ENCODE data around the gene SPAG6. TPM values are rescaled to one million over a fixed set of nuclear protein-coding genes. Genes with fewer than 3 reads are reported as not detected.

SPAG6 gene
- total RNA-seq, 1 donor from 2014 or later: 0.46 TPM

DNA sequence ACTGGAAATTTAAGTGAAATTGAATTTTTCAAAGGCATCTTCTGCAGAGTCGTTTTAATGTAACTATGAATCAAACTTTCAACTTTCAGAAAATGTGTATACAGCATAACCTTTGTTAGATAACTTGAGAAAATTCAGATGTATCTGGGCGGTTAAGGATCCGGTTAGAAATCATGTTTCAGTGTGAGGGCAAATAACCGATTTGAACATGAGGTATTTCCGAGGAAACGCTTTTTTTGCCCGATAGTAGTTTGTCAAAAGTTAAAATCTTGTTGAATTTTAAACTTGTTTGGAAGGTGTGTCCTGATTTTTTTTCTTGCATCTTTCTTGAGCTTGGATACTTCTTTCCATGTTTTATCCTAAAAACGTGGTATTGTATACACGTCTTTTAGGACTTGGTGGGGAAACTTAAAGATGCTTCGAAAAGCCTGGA is 25.7 kb upstream of the SPAG6 start:
- Mint-ChIP-seq H3K27me3 (ENCODE audit: unreplicated experiment) (peaks cover 27% of the 10 kb centered on the region), H3K27ac (ENCODE audit: unreplicated experiment) (peak overlapping the region; percentile 94), H3K36me3 (ENCODE audit: low read depth, unreplicated experiment) (peaks cover 14% of the 10 kb centered on the region), H3K4me1 (ENCODE audit: unreplicated experiment) (peaks cover 29% of the 10 kb centered on the region), H3K9me3 (ENCODE audit: unreplicated experiment) (no peaks in the 10 kb centered on the region), H3K4me3 (ENCODE audit: unreplicated experiment) (peak overlapping the region; percentile 96)
- TF ChIP-seq, protein P1, sequence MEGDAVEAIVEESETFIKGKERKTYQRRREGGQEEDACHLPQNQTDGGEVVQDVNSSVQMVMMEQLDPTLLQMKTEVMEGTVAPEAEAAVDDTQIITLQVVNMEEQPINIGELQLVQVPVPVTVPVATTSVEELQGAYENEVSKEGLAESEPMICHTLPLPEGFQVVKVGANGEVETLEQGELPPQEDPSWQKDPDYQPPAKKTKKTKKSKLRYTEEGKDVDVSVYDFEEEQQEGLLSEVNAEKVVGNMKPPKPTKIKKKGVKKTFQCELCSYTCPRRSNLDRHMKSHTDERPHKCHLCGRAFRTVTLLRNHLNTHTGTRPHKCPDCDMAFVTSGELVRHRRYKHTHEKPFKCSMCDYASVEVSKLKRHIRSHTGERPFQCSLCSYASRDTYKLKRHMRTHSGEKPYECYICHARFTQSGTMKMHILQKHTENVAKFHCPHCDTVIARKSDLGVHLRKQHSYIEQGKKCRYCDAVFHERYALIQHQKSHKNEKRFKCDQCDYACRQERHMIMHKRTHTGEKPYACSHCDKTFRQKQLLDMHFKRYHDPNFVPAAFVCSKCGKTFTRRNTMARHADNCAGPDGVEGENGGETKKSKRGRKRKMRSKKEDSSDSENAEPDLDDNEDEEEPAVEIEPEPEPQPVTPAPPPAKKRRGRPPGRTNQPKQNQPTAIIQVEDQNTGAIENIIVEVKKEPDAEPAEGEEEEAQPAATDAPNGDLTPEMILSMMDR (IDR thresholded peaks at IDR 0.05; ENCODE audit: unreplicated experiment): no peak
- no peak for DNase-seq (ENCODE audit: low spot score)

DNA sequence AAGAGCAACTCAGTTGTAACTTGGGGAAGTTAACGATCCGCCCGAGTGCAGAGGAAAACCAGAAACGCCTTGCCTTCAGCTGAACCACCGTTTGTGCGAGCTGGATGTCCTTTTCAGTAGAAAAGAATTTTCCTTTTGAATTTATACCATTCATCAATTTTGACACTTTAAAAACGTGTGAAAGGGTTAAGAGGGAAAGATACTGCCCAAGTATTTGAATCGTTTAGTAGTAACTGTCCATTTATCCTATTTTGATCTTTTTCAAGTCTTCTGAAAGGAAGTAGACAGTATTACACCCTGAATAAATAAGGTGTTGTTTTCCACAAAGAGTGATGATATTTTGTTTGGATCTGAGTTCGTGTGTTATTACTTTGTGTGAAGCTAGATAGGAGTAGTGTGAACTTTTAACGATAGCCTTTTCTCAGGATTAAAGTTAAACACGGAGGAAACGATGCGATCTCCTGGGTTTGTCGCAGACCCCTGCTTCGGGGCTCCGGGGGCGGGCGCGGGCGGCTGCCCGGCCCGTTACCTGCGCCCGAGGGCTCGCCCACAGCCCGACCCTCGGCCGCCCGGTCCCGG is 25.2 kb upstream of the SPAG6 start:
- H3K36me3 Mint-ChIP-seq (ENCODE audit: low read depth, unreplicated experiment): peaks cover 14% of the 10 kb centered on the region
- DNase-seq (ENCODE audit: low spot score): no peak
- TF ChIP-seq, protein P1 (IDR thresholded peaks at IDR 0.05; ENCODE audit: unreplicated experiment): no peak
- no peaks in the 10 kb centered on the region for H3K9me3 Mint-ChIP-seq (ENCODE audit: unreplicated experiment)
- H3K4me3 Mint-ChIP-seq (ENCODE audit: unreplicated experiment): peak overlapping the region; percentile 96
- H3K27me3 Mint-ChIP-seq (ENCODE audit: unreplicated experiment): peaks cover 25% of the 10 kb centered on the region
- H3K27ac Mint-ChIP-seq (ENCODE audit: unreplicated experiment): peak overlapping the region; percentile 94
- peaks cover 34% of the 10 kb centered on the region for H3K4me1 Mint-ChIP-seq (ENCODE audit: unreplicated experiment)

DNA sequence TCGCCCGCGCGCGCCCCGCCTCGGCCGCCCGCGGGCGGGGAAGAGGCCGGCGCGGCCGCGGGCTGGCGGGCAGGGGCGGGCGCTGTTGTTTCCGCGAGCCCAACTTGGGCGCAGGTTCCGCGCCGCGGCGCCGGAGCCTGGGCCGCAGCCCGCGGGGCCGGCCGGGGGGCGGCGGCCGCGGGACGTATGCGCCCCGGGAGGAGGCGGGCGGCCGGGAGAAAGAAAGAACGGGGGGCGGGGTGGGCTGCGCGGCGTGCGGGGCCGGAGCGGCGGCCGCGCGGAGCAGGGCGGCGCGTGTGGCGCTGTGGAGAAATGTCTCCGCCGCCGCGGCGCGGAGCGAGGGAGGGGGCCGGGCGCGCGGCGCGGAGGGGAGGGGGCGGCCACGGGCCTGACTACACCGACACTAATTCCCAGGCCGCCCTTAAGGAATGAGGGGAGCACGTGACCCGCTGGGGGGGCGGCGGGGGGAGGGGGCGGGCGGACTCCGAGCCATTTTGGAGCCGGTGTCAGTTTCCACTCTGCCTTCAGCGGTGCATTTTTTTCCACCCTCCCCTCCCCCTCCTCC is 24.6 kb upstream of the SPAG6 start, which contains the start of gene BMI1:
BMI1 (plus strand) TSS at position 509 of the 565 bp plus-strand sequence. CDS start 5,351 bp downstream, outside the sequence.
- Mint-ChIP-seq H3K27ac (ENCODE audit: unreplicated experiment) (peak within 1 kb of the TSS; percentile 94), H3K4me1 (ENCODE audit: unreplicated experiment) (peaks cover 30% of the 10 kb centered on the region), H3K36me3 (ENCODE audit: low read depth, unreplicated experiment) (peaks cover 14% of the 10 kb centered on the region), H3K27me3 (ENCODE audit: unreplicated experiment) (peaks cover 20% of the 10 kb centered on the region), H3K9me3 (ENCODE audit: unreplicated experiment) (no peaks in the 10 kb centered on the region), H3K4me3 (ENCODE audit: unreplicated experiment) (peak within 1 kb of the TSS; percentile 98)
- DNase-seq (ENCODE audit: low spot score): peak; percentile 70
- TF ChIP-seq, protein P1 (IDR thresholded peaks at IDR 0.05; ENCODE audit: unreplicated experiment): no peak

DNA sequence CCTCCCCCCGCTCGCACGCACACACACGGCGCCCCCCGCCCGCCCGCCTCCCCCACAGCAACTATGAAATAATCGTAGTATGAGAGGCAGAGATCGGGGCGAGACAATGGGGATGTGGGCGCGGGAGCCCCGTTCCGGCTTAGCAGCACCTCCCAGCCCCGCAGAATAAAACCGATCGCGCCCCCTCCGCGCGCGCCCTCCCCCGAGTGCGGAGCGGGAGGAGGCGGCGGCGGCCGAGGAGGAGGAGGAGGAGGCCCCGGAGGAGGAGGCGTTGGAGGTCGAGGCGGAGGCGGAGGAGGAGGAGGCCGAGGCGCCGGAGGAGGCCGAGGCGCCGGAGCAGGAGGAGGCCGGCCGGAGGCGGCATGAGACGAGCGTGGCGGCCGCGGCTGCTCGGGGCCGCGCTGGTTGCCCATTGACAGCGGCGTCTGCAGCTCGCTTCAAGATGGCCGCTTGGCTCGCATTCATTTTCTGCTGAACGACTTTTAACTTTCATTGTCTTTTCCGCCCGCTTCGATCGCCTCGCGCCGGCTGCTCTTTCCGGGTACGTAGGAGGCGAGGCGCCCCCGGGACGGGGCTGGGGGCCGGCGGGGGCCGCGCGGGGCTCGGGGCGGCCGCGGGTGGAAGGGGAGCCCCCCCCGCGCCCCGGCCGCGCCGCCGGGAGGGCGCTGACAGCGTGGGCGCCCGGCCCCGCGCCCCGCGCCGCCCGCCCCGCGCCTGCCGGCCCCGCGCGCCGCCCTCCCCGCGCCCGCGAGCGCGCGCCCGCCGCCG is 24.0 kb upstream of the SPAG6 start:
- peak; percentile 62 for DNase-seq (ENCODE audit: low spot score)
- TF ChIP-seq, protein P1 (IDR thresholded peaks at IDR 0.05; ENCODE audit: unreplicated experiment): no peak
- no peaks in the 10 kb centered on the region for H3K9me3 Mint-ChIP-seq (ENCODE audit: unreplicated experiment)
- peaks cover 14% of the 10 kb centered on the region for H3K36me3 Mint-ChIP-seq (ENCODE audit: low read depth, unreplicated experiment)
- no peak overlapping the region for H3K27ac Mint-ChIP-seq (ENCODE audit: unreplicated experiment)
- peaks cover 23% of the 10 kb centered on the region for H3K27me3 Mint-ChIP-seq (ENCODE audit: unreplicated experiment)
- peaks cover 32% of the 10 kb centered on the region for H3K4me1 Mint-ChIP-seq (ENCODE audit: unreplicated experiment)
- peak overlapping the region; percentile 79 for H3K4me3 Mint-ChIP-seq (ENCODE audit: unreplicated experiment)

All from endothelial cell (in vitro differentiated cells).